Brain microvascular endothelial cell (primary cell): ENCODE data around the gene MTOR.
"Not testable (repeated sequence)": the region's sequence is repeated elsewhere in the genome, so short reads cannot be mapped to it uniquely, and the experiment has no call there.

Source experiments
- DNase-seq: peaks from one replicate; pipeline ENCODE4 v3.0.0-alpha.2; 2020
- H3K27ac ChIP-seq: fragments of 250-450 bp; sonication (Bioruptor Pico); 2 replicates; pipeline ENCODE4 v1.5.1; 2020; ENCODE audit warnings: mild to moderate bottlenecking, moderate library complexity
- H3K27me3 ChIP-seq: fragments of 250-450 bp; sonication (Bioruptor Pico); replicated peaks from 2 replicates; pipeline ENCODE4 v1.5.1; 2020; ENCODE audit warnings: mild to moderate bottlenecking
- H3K36me3 ChIP-seq: fragments of 250-450 bp; sonication (Bioruptor Pico); replicated peaks from 2 replicates; pipeline ENCODE4 v1.5.1; 2020; ENCODE audit warnings: mild to moderate bottlenecking
- H3K4me3 ChIP-seq: 2 replicates; pipeline ENCODE4 v1.5.1; 2011; ENCODE audit warnings: low read depth, mild to moderate bottlenecking, control low read depth, low read length, moderate library complexity
- CTCF ChIP-seq: IDR thresholded peaks from 2 replicates; pipeline ENCODE4 v1.5.1; 2011; ENCODE audit warnings: low read depth, mild to moderate bottlenecking, moderate library complexity, low read length, control low read depth, inconsistent platforms; ENCODE audit errors: missing control alignments
- in situ Hi-C: cut with HindIII; loops from 2 replicates; pipeline ENCODE4 v1.10.0; 2017; ENCODE audit warnings: low sequenced_read_pairs, low pct_ligation_motif_present

MTOR gene

GRCh38 chr1:11262171-11263049, at the start of gene MTOR:
Gene MTOR, minus strand, starts transcription at chr1:11262551. Its CDS starts 3,142 bp downstream, at chr1:11259409.
- H3K27me3 ChIP-seq, result no peaks in the 10 kb centered on the region
- DNase-seq, result peak; percentile 100
- H3K27ac ChIP-seq, result peak within 1 kb of the TSS; percentile 64
- H3K4me3 ChIP-seq, result peak within 1 kb of the TSS; percentile 92
- peaks cover 20% of the 10 kb centered on the region for H3K36me3 ChIP-seq
- in situ Hi-C loops, result no loop called here
- TF ChIP-seq CTCF, result peak; percentile 71

GRCh38 chr1:11309385-11309784, 47.0 kb upstream of the MTOR start:
- Histone ChIP-seq H3K36me3 (no peaks in the 10 kb centered on the region), H3K27ac (no peak overlapping the region), H3K4me3 (no peak overlapping the region), H3K27me3 (no peaks in the 10 kb centered on the region)
- DNase-seq, result no peak
- in situ Hi-C loops, result no loop called here
- TF ChIP-seq CTCF, result no peak

- no peak for DNase-seq
- Histone ChIP-seq H3K36me3 (no peaks in the 10 kb centered on the region), H3K27ac (no peak overlapping the region), H3K27me3 (no peaks in the 10 kb centered on the region), H3K4me3 (no peak overlapping the region)
- TF ChIP-seq CTCF, result no peak
- in situ Hi-C loops, result no loop called here
Observed at GRCh38 chr1:11308699-11309224, 46.4 kb upstream of the MTOR start.

- no peaks in the 10 kb centered on the region for H3K27me3 ChIP-seq
- no peaks in the 10 kb centered on the region for H3K36me3 ChIP-seq
- TF ChIP-seq CTCF, result no peak
- in situ Hi-C loops, result no loop called here
- DNase-seq, result no peak
- no peak overlapping the region for H3K4me3 ChIP-seq
- H3K27ac ChIP-seq, result no peak overlapping the region
Observed at GRCh38 chr1:11307852-11308251, 45.5 kb upstream of the MTOR start.

GRCh38 chr1:11305516-11305915, 43.2 kb upstream of the MTOR start:
- H3K36me3 ChIP-seq, H3K27me3 ChIP-seq, H3K27ac ChIP-seq, in situ Hi-C loops, H3K4me3 ChIP-seq, DNase-seq: not testable (repeated sequence)

GRCh38 chr1:11302366-11302765, 40.0 kb upstream of the MTOR start:
- Histone ChIP-seq H3K27me3 (no peaks in the 10 kb centered on the region), H3K4me3 (no peak overlapping the region), H3K27ac (no peak overlapping the region), H3K36me3 (no peaks in the 10 kb centered on the region)
- DNase-seq, result no peak
- no peak for TF ChIP-seq CTCF
- in situ Hi-C loops, result no loop called here
